Cardiac muscle cell (in vitro differentiated cells and primary cell): ENCODE data around the gene ITPR2. TPM values are rescaled to one million over a fixed set of nuclear protein-coding genes. Genes with fewer than 3 reads are reported as not detected.
A peak's percentile ranks its signal among the peaks of the same experiment; 100 is the strongest.

ENCODE experiments used
- DNase-seq, 2 donors: peaks; one replicate each; pipeline versions ENCODE4 v3.0.0 to v3.0.0-alpha.2; 2010 to 2017; ENCODE audit warnings: low read depth in 1 of 2, low spot score in 1 of 2
- H3K27ac ChIP-seq: fragments of 200-600 bp; sonication (generic); 2 replicates; pipeline ENCODE4 v1.5.1; 2016
- H3K27me3 ChIP-seq: fragments of 200-600 bp; sonication (generic); 2 replicates; pipeline ENCODE4 v1.6.0; 2016; ENCODE audit warnings: control low read depth
- H3K36me3 ChIP-seq: fragments of 200-600 bp; sonication (generic); 2 replicates; pipeline ENCODE4 v1.5.1; 2016; ENCODE audit warnings: control low read depth
- H3K4me1 ChIP-seq: fragments of 200-600 bp; sonication (generic); 2 replicates; pipeline ENCODE4 v1.8.1; 2017; ENCODE audit warnings: low read depth, mild to moderate bottlenecking, mixed run types
- H3K4me3 ChIP-seq: fragments of 200-600 bp; sonication (generic); 2 replicates; pipeline ENCODE4 v1.5.1; 2016; ENCODE audit warnings: mild to moderate bottlenecking
- H3K9me3 ChIP-seq: fragments of 200-600 bp; sonication (generic); 2 replicates; pipeline ENCODE4 v1.5.1; 2017; ENCODE audit warnings: low read depth, mild to moderate bottlenecking, control low read depth
- polyA plus RNA-seq: library from polyadenylated mRNA; unstranded; fragments of >200 nt; fragmentation: Nextera tagmentation; extraction: Ambion mirVana; gene quantifications from 2 replicates; pipeline ENCODE4 v1.2.1, GENCODE V29; 2016
- total RNA-seq: library from RNA; depleted of rRNA; stranded (reverse); fragments of >200 nt; gene quantifications from 2 replicates; pipeline ENCODE4 v1.2.3, GENCODE V29; 2016
- TF ChIP-seq, protein P1 (sequence below): IDR thresholded peaks from 2 replicates; pipeline ENCODE4 v1.5.1; 2012; ENCODE audit warnings: low read depth, mild to moderate bottlenecking, low read length

ITPR2 gene
- total and polyA plus RNA-seq, 2 experiments from 2014 or later, result 4.8 to 5.1 TPM

- Histone ChIP-seq H3K27ac (no peak overlapping the region), H3K4me1 (no peaks in the 10 kb centered on the region), H3K4me3 (no peak overlapping the region), H3K27me3 (peaks cover 29% of the 10 kb centered on the region), H3K9me3 (no peaks in the 10 kb centered on the region), H3K36me3 (no peaks in the 10 kb centered on the region)
- DNase-seq, result no peak
- TF ChIP-seq, protein P1, sequence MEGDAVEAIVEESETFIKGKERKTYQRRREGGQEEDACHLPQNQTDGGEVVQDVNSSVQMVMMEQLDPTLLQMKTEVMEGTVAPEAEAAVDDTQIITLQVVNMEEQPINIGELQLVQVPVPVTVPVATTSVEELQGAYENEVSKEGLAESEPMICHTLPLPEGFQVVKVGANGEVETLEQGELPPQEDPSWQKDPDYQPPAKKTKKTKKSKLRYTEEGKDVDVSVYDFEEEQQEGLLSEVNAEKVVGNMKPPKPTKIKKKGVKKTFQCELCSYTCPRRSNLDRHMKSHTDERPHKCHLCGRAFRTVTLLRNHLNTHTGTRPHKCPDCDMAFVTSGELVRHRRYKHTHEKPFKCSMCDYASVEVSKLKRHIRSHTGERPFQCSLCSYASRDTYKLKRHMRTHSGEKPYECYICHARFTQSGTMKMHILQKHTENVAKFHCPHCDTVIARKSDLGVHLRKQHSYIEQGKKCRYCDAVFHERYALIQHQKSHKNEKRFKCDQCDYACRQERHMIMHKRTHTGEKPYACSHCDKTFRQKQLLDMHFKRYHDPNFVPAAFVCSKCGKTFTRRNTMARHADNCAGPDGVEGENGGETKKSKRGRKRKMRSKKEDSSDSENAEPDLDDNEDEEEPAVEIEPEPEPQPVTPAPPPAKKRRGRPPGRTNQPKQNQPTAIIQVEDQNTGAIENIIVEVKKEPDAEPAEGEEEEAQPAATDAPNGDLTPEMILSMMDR, result no peak
These were observed 325.4 kb downstream of the ITPR2 start for GRCh38 chr12:26507613-26508012.

DNA sequence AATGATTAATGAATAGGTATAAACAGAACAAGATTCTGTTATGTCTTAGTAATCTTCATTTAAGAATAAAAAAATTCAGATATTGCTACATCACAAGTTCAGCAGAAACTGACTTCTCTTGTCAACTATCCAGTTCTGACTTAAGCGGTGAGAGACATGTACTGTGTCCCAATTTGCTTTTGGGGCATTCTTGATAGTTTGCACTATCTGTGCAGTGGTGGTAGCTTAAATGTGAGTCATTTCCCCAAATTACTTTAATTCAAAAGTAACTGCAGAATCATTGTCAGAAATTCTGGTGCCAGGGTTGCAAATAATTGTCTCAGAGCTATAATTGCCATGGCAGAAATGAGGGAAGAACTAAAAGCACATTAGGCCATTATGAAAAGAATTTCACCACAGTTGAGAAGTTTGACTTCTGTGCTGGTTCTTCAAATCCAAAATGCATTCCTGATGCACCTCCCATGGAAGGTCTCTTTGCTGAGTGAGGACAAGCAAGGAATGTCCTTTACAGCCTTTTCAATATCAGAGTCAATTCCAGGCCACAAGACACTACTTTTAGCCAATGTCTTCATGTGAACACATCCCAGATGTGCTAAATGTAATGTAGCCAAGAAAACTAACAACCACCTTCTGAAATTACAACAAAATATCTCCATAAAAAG is 332.9 kb downstream of the ITPR2 start:
- TF ChIP-seq, protein P1, result no peak

GRCh38 chr12:26496170-26496569 is 336.8 kb downstream of the ITPR2 start:
- H3K9me3 ChIP-seq, result no peaks in the 10 kb centered on the region
- DNase-seq, result peak in 1 of 2 donors; percentile 34
- peaks cover 13% of the 10 kb centered on the region for H3K27me3 ChIP-seq
- no peak overlapping the region for H3K4me3 ChIP-seq
- H3K4me1 ChIP-seq, result no peaks in the 10 kb centered on the region
- H3K27ac ChIP-seq, result no peak overlapping the region
- TF ChIP-seq, protein P1, result no peak
- H3K36me3 ChIP-seq, result no peaks in the 10 kb centered on the region

More for the DNA sequence above, 332.9 kb downstream of the ITPR2 start:
- Histone ChIP-seq H3K4me1 (no peaks in the 10 kb centered on the region), H3K27ac (no peak overlapping the region), H3K4me3 (no peak overlapping the region), H3K27me3 (peaks cover 26% of the 10 kb centered on the region), H3K36me3 (no peaks in the 10 kb centered on the region), H3K9me3 (no peaks in the 10 kb centered on the region)
- peak in 1 of 2 donors; percentile 25 for DNase-seq

DNA sequence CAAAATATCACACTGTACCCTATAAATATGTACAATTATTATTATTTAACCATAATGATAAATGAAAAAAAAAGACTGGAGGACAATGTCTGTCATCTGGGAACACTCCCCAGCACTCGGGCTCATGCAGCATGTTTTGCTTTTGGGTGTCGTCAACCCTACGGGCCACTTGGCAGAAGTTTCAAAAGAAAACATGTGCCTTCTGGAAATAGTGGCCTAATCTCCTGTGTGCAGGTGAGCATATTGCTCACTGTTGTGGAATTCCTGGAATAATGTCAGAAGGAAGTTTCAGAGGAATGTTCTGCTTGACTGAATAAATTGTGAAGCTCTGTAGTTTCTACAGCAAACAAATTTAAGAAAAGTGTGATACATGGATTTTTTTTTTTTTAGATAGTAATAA is 339.3 kb downstream of the ITPR2 start:
- Histone ChIP-seq H3K27ac (no peak overlapping the region), H3K9me3 (no peaks in the 10 kb centered on the region), H3K27me3 (no peaks in the 10 kb centered on the region), H3K4me3 (no peak overlapping the region), H3K36me3 (no peaks in the 10 kb centered on the region), H3K4me1 (no peaks in the 10 kb centered on the region)
- DNase-seq, result no peak
- TF ChIP-seq, protein P1, result no peak

DNA sequence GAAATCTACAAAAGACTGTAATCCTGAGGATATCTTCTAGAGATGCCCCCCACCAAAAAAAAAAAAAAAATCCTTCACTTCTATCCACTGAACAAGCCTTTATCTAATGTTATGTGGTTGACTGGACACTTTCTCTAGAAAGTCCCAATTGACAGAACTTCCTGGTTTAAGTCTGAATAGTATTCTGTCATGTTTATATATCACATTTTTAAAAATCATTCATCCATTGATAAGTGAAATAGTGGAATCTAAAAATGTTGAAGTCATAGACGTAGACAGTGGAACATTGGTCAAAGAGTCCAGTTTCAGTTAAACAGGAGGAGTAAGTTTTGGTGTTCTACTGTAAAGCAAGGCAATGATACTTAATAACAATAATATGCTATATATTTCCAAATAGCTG is 340.6 kb downstream of the ITPR2 start:
- TF ChIP-seq, protein P1, result no peak
- no peaks in the 10 kb centered on the region for H3K27me3 ChIP-seq
- H3K4me3 ChIP-seq, result no peak overlapping the region
- H3K36me3 ChIP-seq, result no peaks in the 10 kb centered on the region
- no peaks in the 10 kb centered on the region for H3K4me1 ChIP-seq
- no peaks in the 10 kb centered on the region for H3K9me3 ChIP-seq
- H3K27ac ChIP-seq, result no peak overlapping the region
- no peak for DNase-seq

DNA sequence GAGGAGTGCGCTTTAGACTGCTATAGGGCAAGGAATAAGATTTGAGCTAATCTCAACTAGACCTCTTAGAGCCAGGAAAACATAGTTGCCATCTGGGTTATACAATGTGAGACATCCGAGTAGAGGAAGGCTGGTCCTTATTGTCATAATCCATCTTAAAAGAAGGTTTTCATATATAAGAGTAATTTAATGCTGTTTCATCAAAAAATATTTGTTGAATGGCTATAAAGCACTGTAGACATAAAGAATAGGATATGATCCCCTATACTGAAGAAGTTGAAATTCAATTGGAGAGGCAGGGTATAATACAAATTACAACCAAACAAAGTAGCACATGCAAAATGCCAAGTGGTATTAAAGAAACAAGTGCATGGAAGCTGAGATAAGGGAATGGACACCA is 343.1 kb downstream of the ITPR2 start:
- no peaks in the 10 kb centered on the region for H3K9me3 ChIP-seq
- H3K36me3 ChIP-seq, result no peaks in the 10 kb centered on the region
- H3K4me1 ChIP-seq, result no peaks in the 10 kb centered on the region
- no peak overlapping the region for H3K27ac ChIP-seq
- no peaks in the 10 kb centered on the region for H3K27me3 ChIP-seq
- DNase-seq, result no peak
- H3K4me3 ChIP-seq, result no peak overlapping the region
- TF ChIP-seq, protein P1, result no peak
